Vagina (tissue), 2 donors: ENCODE results near the gene LSP1.

Source experiments
- POLR2AphosphoS5 ChIP-seq, 2 donors: sonication (generic); formaldehyde crosslinking; IDR thresholded peaks; one replicate each; pipeline ENCODE4 v1.9.0; 2017; ENCODE audit warnings: antibody characterized with exemption in 2 of 2, mild to moderate bottlenecking in 2 of 2, low read depth in 1 of 2; ENCODE audit not compliant: insufficient read depth in 1 of 2
- TF ChIP-seq, protein P1 (sequence below), 3 experiments: fragments of 450-650 bp in 2 of 3; fragments of 200-600 bp in 1 of 3; sonication (generic) in 1 of 3; IDR thresholded peaks; one replicate each; pipeline ENCODE4 v1.5.1; 2017 to 2019; ENCODE audit warnings: antibody characterized with exemption in 3 of 3, mild to moderate bottlenecking in 2 of 3, moderate library complexity in 2 of 3

DNA sequence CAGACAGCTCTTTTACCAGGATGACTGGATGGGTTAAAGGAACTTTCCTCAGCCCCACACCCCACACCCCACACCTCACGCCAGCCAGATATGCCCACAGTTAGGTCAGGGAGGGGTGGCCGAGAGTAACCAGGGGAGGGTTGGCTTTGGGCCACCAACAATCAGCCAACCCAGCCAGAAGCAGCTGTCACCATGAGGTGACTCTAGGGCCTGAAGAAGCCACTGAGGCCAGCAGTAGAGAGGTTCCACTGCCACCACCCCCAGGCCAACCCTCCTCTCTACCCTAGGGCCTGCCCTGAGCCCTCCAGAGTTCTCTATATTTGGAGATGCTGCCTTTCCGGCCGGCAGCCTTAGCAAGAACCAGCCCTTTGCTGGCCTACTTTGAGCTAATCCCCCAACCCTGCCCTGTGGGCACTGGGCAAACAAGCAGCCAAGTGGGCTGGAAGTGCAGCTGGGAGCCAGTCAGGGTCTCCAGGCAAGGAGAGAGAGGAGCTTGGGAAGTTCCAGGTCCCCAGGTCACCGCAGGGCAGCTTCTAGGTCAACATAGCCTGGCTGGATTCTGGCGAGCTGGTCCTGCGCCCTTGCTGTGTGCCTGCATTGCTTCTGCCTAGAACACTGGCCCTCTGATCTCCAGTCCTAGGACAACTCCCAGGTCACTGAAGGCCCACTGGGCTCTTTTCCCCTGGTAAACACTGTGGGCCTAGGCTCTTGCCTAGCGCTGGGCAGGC, 30.1 kb upstream of the LSP1 start:
- TF ChIP-seq, protein P1, sequence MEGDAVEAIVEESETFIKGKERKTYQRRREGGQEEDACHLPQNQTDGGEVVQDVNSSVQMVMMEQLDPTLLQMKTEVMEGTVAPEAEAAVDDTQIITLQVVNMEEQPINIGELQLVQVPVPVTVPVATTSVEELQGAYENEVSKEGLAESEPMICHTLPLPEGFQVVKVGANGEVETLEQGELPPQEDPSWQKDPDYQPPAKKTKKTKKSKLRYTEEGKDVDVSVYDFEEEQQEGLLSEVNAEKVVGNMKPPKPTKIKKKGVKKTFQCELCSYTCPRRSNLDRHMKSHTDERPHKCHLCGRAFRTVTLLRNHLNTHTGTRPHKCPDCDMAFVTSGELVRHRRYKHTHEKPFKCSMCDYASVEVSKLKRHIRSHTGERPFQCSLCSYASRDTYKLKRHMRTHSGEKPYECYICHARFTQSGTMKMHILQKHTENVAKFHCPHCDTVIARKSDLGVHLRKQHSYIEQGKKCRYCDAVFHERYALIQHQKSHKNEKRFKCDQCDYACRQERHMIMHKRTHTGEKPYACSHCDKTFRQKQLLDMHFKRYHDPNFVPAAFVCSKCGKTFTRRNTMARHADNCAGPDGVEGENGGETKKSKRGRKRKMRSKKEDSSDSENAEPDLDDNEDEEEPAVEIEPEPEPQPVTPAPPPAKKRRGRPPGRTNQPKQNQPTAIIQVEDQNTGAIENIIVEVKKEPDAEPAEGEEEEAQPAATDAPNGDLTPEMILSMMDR (IDR thresholded peaks at IDR 0.05): no peak
- no peak for TF ChIP-seq POLR2AphosphoS5 (IDR thresholded peaks at IDR 0.05; ENCODE audit: insufficient read depth in 1 of 2, low read depth in 1 of 2)
